ENCODE measurements around the gene KRT20.
"Not testable (repeated sequence)": the region's sequence is repeated elsewhere in the genome, so short reads cannot be mapped to it uniquely, and the experiment has no call there.

The KRT20 gene

GRCh38 chr17:40884708-40885512, at the start of gene KRT20:
KRT20 (minus strand) TSS chr17:40885242; CDS start chr17:40885185, 57 bp downstream.
- DNase-seq (ENCODE audit: low read depth, low spot score) = no peak

- DNase-seq (ENCODE audit: low read depth, low spot score) = no peak
Measured at GRCh38 chr17:40932608-40933007, 47.6 kb upstream of the KRT20 start.

- DNase-seq (ENCODE audit: low read depth, low spot score) = no peak
Measured at GRCh38 chr17:40931311-40931710, 46.3 kb upstream of the KRT20 start.

- peak; percentile 69 for DNase-seq (ENCODE audit: low read depth, low spot score)
Measured at GRCh38 chr17:40926341-40926740, 41.3 kb upstream of the KRT20 start.

GRCh38 chr17:40922239-40922638, 37.2 kb upstream of the KRT20 start:
- peak; percentile 20 for DNase-seq (ENCODE audit: low read depth, low spot score)

GRCh38 chr17:40921026-40921425, 36.0 kb upstream of the KRT20 start:
- DNase-seq (ENCODE audit: low read depth, low spot score) = no peak

GRCh38 chr17:40917116-40917515, 32.1 kb upstream of the KRT20 start:
- DNase-seq (ENCODE audit: low read depth, low spot score) = not testable (repeated sequence)

GRCh38 chr17:40916366-40916765, 31.3 kb upstream of the KRT20 start:
- DNase-seq (ENCODE audit: low read depth, low spot score) = peak; percentile 68

GRCh38 chr17:40915721-40916256, 30.7 kb upstream of the KRT20 start:
- DNase-seq (ENCODE audit: low read depth, low spot score) = no peak

- DNase-seq (ENCODE audit: low read depth, low spot score) = no peak
Measured at GRCh38 chr17:40915199-40915661, 30.2 kb upstream of the KRT20 start.

GRCh38 chr17:40914075-40914855, 29.2 kb upstream of the KRT20 start:
- DNase-seq (ENCODE audit: low read depth, low spot score) = no peak

- DNase-seq (ENCODE audit: low read depth, low spot score) = no peak
Measured at GRCh38 chr17:40912486-40913210, 27.6 kb upstream of the KRT20 start.

- no peak for DNase-seq (ENCODE audit: low read depth, low spot score)
Measured at GRCh38 chr17:40910441-40910841, 25.4 kb upstream of the KRT20 start.

- DNase-seq (ENCODE audit: low read depth, low spot score) = no peak
Measured at GRCh38 chr17:40909755-40910154, 24.7 kb upstream of the KRT20 start.

GRCh38 chr17:40909351-40909750, 24.3 kb upstream of the KRT20 start:
- DNase-seq (ENCODE audit: low read depth, low spot score) = peak; percentile 80

- DNase-seq (ENCODE audit: low read depth, low spot score) = no peak
Measured at GRCh38 chr17:40906613-40907012, 21.6 kb upstream of the KRT20 start.

- no peak for DNase-seq (ENCODE audit: low read depth, low spot score)
Measured at GRCh38 chr17:40905370-40905769, 20.3 kb upstream of the KRT20 start.

GRCh38 chr17:40903129-40903847, 18.2 kb upstream of the KRT20 start:
- no peak for DNase-seq (ENCODE audit: low read depth, low spot score)

GRCh38 chr17:40902498-40902897, 17.5 kb upstream of the KRT20 start:
- no peak for DNase-seq (ENCODE audit: low read depth, low spot score)

- DNase-seq (ENCODE audit: low read depth, low spot score) = no peak
Measured at GRCh38 chr17:40901981-40902474, 17.0 kb upstream of the KRT20 start.

- DNase-seq (ENCODE audit: low read depth, low spot score) = no peak
Measured at GRCh38 chr17:40900809-40901356, 15.8 kb upstream of the KRT20 start.

All from ELF-1 (cell line).